Large intestine (tissue), 3 donors: Measurements from ENCODE around the gene CDKN2C. TPM values are rescaled to one million over a fixed set of nuclear protein-coding genes. Genes with fewer than 3 reads are reported as not detected.
A peak's percentile ranks its signal among the peaks of the same experiment; 100 is the strongest.

Source experiments
- DNase-seq, 2 donors: peaks; one replicate each; pipeline versions ENCODE4 v3.0.0 to v3.0.0-alpha.2; 2013
- H3K27ac ChIP-seq: one replicate; pipeline ENCODE4 v1.5.1; 2013; ENCODE audit warnings: low read length
- H3K27me3 ChIP-seq: 2 replicates; pipeline ENCODE4 v1.6.1; 2013; ENCODE audit warnings: low read length; ENCODE audit not compliant: control insufficient read depth, insufficient read depth
- H3K36me3 ChIP-seq: 2 replicates; pipeline ENCODE4 v1.6.1; 2013; ENCODE audit warnings: low read length; ENCODE audit not compliant: control insufficient read depth, insufficient read depth
- H3K4me1 ChIP-seq: one replicate; pipeline ENCODE4 v1.6.1; 2013; ENCODE audit warnings: low read length; ENCODE audit not compliant: control insufficient read depth, insufficient read depth
- H3K4me3 ChIP-seq: one replicate; pipeline ENCODE4 v1.5.1; 2013; ENCODE audit warnings: low read length
- H3K9me3 ChIP-seq: one replicate; pipeline ENCODE4 v1.6.1; 2013; ENCODE audit warnings: mild to moderate bottlenecking, low read depth, low read length, moderate library complexity; ENCODE audit not compliant: control insufficient read depth
- WGBS: methylation state at CpG from one replicate; pipeline ENCODE4 v1.1.5; 2013; ENCODE audit warnings: low lambda C conversion rate; ENCODE audit not compliant: insufficient coverage; 5-methylcytosine and 5-hydroxymethylcytosine counted together
- polyA plus RNA-seq: library from polyadenylated mRNA; unstranded; fragments of 120-200 nt; gene quantifications from one replicate; pipeline ENCODE4 v1.2.1, GENCODE V29; 2013

The CDKN2C gene
- polyA plus RNA-seq, 1 donor: 5.2 TPM

DNA sequence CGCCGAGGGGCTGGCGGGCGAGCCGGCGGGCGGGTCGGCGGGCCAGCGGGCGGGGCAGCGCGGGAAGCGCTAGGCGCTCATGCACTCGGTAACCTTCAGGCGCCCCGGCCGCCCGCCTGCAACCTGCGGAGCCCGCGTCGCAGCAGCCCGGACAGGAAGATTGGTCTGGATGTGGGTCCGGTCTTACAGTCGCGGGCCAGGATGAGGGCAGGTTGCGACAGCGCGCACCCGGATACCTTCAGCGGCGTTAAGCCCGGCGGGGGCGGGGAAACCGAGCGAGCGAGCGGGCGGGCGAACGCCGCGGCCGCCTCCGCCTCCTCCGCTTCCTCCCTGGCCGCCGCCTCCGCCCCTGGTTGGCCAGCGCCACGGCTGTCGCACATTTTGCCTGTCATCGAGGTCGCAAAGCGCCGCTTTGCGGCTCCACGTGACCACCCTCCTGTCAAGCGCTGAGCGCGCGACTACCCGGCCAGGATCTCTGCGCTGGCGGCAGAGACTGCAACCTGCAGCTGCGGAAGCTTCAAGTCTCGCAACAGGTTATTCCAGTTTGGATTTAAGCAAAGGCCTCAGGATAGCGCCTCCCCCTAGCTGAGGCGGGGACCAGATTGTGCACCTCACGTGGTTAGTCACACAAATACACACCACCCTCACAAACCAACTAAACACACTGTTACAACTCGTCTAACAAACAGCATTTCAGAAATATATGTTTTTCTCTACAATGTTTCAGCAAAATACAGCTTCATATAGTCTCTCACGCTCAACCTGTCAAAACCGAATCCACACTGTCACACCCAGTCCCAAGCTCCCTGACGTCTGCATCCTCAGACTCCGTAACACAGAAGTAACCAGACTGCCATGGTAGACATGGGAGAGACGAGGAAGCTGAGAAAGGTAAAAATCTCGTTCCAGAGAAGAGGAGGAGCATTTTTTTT, 9.9 kb upstream of the CDKN2C start, which contains the start of gene FAF1:
FAF1 (minus strand) TSS at position 355 of the 932 bp plus-strand sequence. CDS start 456 bp downstream, outside the sequence.
- Histone ChIP-seq H3K36me3 (no peaks in the 10 kb centered on the region), H3K4me3 (peak within 1 kb of the TSS; percentile 78), H3K9me3 (no peaks in the 10 kb centered on the region), H3K4me1 (no peaks in the 10 kb centered on the region), H3K27me3 (no peaks in the 10 kb centered on the region), H3K27ac (peak within 1 kb of the TSS; percentile 80)
- 0% methylated on average over 1 of the region's 80 CpGs for WGBS
- peak; percentile 98 to 99 for DNase-seq

GRCh38 chr1:50964863-50965262, 5.2 kb upstream of the CDKN2C start:
- no CpG with 5 or more reads among the region's 11 CpGs for WGBS
- Histone ChIP-seq H3K27me3 (peaks cover 7% of the 10 kb centered on the region), H3K4me3 (no peak overlapping the region), H3K27ac (no peak overlapping the region), H3K9me3 (no peaks in the 10 kb centered on the region), H3K4me1 (no peaks in the 10 kb centered on the region), H3K36me3 (no peaks in the 10 kb centered on the region)
- DNase-seq: no peak

DNA sequence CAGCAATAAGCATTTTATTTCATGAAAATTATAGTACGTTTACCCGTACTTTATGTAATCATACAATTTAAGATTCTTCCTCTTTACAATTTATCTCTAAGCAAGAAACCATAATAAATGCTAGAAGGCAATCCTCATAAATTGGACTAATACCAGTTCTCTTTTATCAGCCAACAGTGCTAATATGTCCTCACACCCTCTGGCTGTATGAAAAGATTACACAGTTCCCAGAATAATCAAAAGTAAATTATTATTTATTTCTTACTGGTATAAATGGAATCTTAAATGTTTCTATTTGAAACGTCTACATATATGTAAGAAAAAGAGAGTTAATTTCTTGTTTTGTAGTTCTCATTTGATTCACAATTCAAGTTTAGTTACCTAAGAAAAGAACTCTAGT, 3.1 kb upstream of the CDKN2C start:
- Histone ChIP-seq H3K9me3 (no peaks in the 10 kb centered on the region), H3K27ac (no peak overlapping the region), H3K36me3 (no peaks in the 10 kb centered on the region), H3K4me1 (peaks cover 6% of the 10 kb centered on the region), H3K4me3 (no peak overlapping the region), H3K27me3 (peaks cover 23% of the 10 kb centered on the region)
- WGBS: 94% methylated on average over 2 of the region's 3 CpGs
- DNase-seq: no peak

DNA sequence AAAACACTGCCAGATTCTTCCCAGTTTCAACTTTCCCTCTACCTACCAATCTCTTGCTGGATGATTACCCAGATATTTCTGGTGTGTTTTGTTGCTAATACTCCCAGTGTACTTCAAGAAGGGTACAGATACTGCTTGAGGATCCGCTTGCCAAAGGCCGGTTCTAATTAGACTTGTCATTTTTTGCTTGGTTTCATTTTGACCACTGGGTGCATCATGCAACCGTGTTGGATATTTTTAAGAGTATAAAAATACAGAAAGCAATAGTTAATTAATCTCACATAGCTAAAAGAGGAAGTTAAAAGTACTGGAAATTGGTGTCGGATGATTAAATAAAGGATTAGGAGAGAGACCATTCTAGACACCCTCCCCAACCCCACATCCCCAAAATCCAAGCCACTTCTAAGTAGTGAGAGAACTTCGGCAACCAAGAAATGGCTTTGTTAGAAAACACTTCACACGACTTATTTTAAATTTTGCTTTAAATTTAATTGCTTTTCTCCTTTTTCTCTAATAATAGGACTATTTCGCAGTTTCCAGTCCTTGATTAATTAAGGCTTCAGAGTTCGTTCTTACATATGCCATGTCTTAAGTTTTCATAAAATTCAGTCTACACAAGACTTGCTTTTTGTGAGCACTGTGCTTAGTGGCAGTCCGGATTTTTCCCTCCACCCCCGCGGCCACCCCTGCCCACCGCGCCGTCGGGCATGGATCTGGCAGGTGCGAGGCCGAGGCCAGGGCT, 2.5 kb upstream of the CDKN2C start:
- Histone ChIP-seq H3K4me3 (peak overlapping the region; percentile 63), H3K36me3 (no peaks in the 10 kb centered on the region), H3K27me3 (peaks cover 25% of the 10 kb centered on the region), H3K27ac (peak overlapping the region; percentile 89), H3K4me1 (peaks cover 6% of the 10 kb centered on the region), H3K9me3 (no peaks in the 10 kb centered on the region)
- DNase-seq: no peak
- 28% methylated on average over 4 of the region's 17 CpGs for WGBS

GRCh38 chr1:50968158-50968820, 1.8 kb upstream of the CDKN2C start:
- Histone ChIP-seq H3K36me3 (no peaks in the 10 kb centered on the region), H3K27me3 (peaks cover 28% of the 10 kb centered on the region), H3K27ac (peak overlapping the region; percentile 89), H3K9me3 (no peaks in the 10 kb centered on the region), H3K4me1 (peaks cover 6% of the 10 kb centered on the region), H3K4me3 (peak overlapping the region; percentile 63)
- peak; percentile 85 to 91 for DNase-seq
- no CpG with 5 or more reads among the region's 70 CpGs for WGBS

DNA sequence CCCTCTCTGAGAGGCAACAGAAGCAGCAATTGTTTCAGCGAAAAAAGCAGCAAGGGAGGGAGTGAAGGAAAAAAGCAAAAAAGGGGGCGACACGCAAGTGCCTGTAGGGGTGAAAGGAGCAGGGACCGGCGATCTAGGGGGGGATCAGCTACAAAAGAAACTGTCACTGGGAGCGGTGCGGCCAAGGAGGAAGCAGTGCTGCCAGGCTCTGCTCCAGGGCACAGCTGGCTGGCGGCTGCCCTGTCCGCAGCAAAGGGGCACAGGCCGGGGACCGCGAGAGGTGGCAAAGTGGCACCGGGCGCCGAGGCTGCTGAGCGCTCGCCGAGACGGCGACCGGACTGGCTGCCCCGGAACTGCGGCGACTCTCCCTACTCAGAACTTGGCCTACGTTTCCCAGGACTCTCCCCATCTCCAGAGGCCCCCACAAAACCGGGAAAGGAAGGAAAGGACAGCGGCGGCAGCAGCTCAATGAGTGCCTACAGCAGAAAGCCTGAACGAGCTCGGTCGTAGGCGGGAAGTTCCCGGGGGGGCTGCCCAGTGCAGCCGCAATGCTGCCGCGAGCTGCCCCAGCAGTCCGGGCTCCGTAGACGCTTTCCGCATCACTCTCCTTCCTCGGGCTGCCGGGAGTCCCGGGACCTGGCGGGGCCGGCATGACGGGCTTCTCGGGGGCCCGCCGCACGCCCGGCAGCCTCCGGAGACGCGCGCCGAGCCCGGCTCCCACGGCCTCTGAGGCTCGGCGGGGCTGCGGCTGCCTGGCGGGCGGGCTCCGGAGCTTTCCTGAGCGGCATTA, 1.0 kb upstream of the CDKN2C start:
- Histone ChIP-seq H3K36me3 (no peaks in the 10 kb centered on the region), H3K4me3 (peak overlapping the region; percentile 63), H3K27me3 (peaks cover 34% of the 10 kb centered on the region), H3K27ac (peak overlapping the region; percentile 71), H3K4me1 (peaks cover 6% of the 10 kb centered on the region), H3K9me3 (no peaks in the 10 kb centered on the region)
- peak; percentile 10 to 54 for DNase-seq
- WGBS: no CpG with 5 or more reads among the region's 65 CpGs

- no peak overlapping the region for H3K27ac ChIP-seq
- no peaks in the 10 kb centered on the region for H3K9me3 ChIP-seq
- H3K4me1 ChIP-seq: peaks cover 6% of the 10 kb centered on the region
- H3K36me3 ChIP-seq: no peaks in the 10 kb centered on the region
- DNase-seq: peak in 1 of 2 donors; percentile 3
- H3K4me3 ChIP-seq: peak overlapping the region; percentile 63
- no CpG with 5 or more reads among the region's 6 CpGs for WGBS
- H3K27me3 ChIP-seq: peaks cover 40% of the 10 kb centered on the region
Measured at GRCh38 chr1:50970509-50970887, 453 bp downstream of the CDKN2C start.

DNA sequence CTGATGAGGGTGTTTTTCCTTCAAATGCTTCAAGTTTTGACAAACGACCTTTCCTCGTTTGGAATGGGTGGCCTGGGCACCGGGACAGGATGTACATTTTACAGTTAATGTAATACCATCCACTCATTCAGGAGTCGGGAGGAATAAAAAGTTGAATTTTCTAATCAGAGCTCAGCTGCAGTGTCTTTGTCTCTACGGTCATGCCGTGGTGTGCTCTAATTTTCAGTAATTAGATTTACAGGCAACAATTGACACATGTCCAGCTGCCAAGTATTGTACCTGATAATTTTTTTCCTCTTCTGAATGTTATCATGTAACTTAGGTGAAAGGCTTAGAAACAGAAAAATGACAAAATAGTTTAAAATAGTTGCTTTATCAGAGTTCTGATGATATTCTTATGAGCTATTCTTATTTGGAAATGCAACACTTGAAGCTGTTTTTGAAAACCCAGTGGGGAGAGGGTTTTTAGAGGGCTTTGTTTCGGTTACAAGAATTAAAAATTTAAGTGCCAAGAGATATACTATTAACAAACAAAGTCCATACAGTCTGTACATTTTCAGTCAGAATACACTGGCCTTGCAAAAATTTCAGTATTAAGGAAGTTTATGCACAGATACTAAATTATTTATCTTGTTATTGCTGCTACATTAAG, 1.0 kb downstream of the CDKN2C start:
- no peak overlapping the region for H3K27ac ChIP-seq
- 60% methylated on average over 1 of the region's 7 CpGs for WGBS
- H3K27me3 ChIP-seq: peaks cover 43% of the 10 kb centered on the region
- peak in 1 of 2 donors; percentile 15 for DNase-seq
- H3K9me3 ChIP-seq: no peaks in the 10 kb centered on the region
- peaks cover 6% of the 10 kb centered on the region for H3K4me1 ChIP-seq
- no peaks in the 10 kb centered on the region for H3K36me3 ChIP-seq
- peak overlapping the region; percentile 63 for H3K4me3 ChIP-seq

GRCh38 chr1:50971748-50972305, 1.8 kb downstream of the CDKN2C start:
- peaks cover 51% of the 10 kb centered on the region for H3K27me3 ChIP-seq
- H3K4me3 ChIP-seq: no peak overlapping the region
- 43% methylated on average over 4 of the region's 6 CpGs for WGBS
- no peak overlapping the region for H3K27ac ChIP-seq
- H3K36me3 ChIP-seq: no peaks in the 10 kb centered on the region
- no peaks in the 10 kb centered on the region for H3K9me3 ChIP-seq
- DNase-seq: no peak
- peaks cover 8% of the 10 kb centered on the region for H3K4me1 ChIP-seq
